ENCODE measurements around the gene RBM5.

Gene RBM5

GRCh38 chr3:50139718-50140423 lies 51.2 kb downstream of the RBM5 start:
- DNase-seq (ENCODE audit: low spot score in 2 of 2) (no peak), ATAC-seq (ENCODE audit: low read depth) (no peak)
- H3K27ac Mint-ChIP-seq: no peak overlapping the region
- no peaks in the 10 kb centered on the region for H3K36me3 Mint-ChIP-seq
- peaks cover 11% of the 10 kb centered on the region for H3K27me3 Mint-ChIP-seq
- H3K9me3 Mint-ChIP-seq: no peaks in the 10 kb centered on the region
- H3K4me1 Mint-ChIP-seq: peaks cover 11% of the 10 kb centered on the region
- H3K4me3 Mint-ChIP-seq: no peak overlapping the region

- H3K4me1 Mint-ChIP-seq: peaks cover 11% of the 10 kb centered on the region
- peak; percentile 35 for ATAC-seq (ENCODE audit: low read depth)
- H3K27ac Mint-ChIP-seq: no peak overlapping the region
- H3K36me3 Mint-ChIP-seq: no peaks in the 10 kb centered on the region
- no peak overlapping the region for H3K4me3 Mint-ChIP-seq
- no peaks in the 10 kb centered on the region for H3K9me3 Mint-ChIP-seq
- H3K27me3 Mint-ChIP-seq: peaks cover 14% of the 10 kb centered on the region
- no peak for DNase-seq (ENCODE audit: low spot score in 2 of 2)
These were observed 52.3 kb downstream of the RBM5 start for GRCh38 chr3:50140990-50141389.

GRCh38 chr3:50146316-50146901 lies 57.7 kb downstream of the RBM5 start:
- H3K9me3 Mint-ChIP-seq: no peaks in the 10 kb centered on the region
- ATAC-seq (ENCODE audit: low read depth): no peak
- no peak for DNase-seq (ENCODE audit: low spot score in 2 of 2)
- H3K27me3 Mint-ChIP-seq: peaks cover 18% of the 10 kb centered on the region
- H3K4me1 Mint-ChIP-seq: peaks cover 2% of the 10 kb centered on the region
- no peaks in the 10 kb centered on the region for H3K36me3 Mint-ChIP-seq
- no peak overlapping the region for H3K4me3 Mint-ChIP-seq
- H3K27ac Mint-ChIP-seq: no peak overlapping the region

GRCh38 chr3:50147016-50147415 lies 58.3 kb downstream of the RBM5 start:
- DNase-seq (ENCODE audit: low spot score in 2 of 2) (no peak), ATAC-seq (ENCODE audit: low read depth) (no peak)
- Mint-ChIP-seq H3K4me1 (peaks cover 2% of the 10 kb centered on the region), H3K27me3 (peaks cover 17% of the 10 kb centered on the region), H3K9me3 (no peaks in the 10 kb centered on the region), H3K36me3 (no peaks in the 10 kb centered on the region), H3K27ac (no peak overlapping the region), H3K4me3 (no peak overlapping the region)

GRCh38 chr3:50147447-50147846 lies 58.7 kb downstream of the RBM5 start:
- no peak for ATAC-seq (ENCODE audit: low read depth)
- no peak for DNase-seq (ENCODE audit: low spot score in 2 of 2)
- no peak overlapping the region for H3K27ac Mint-ChIP-seq
- peaks cover 17% of the 10 kb centered on the region for H3K27me3 Mint-ChIP-seq
- H3K36me3 Mint-ChIP-seq: no peaks in the 10 kb centered on the region
- no peaks in the 10 kb centered on the region for H3K9me3 Mint-ChIP-seq
- H3K4me1 Mint-ChIP-seq: no peaks in the 10 kb centered on the region
- no peak overlapping the region for H3K4me3 Mint-ChIP-seq

- no peaks in the 10 kb centered on the region for H3K36me3 Mint-ChIP-seq
- no peak overlapping the region for H3K4me3 Mint-ChIP-seq
- H3K9me3 Mint-ChIP-seq: no peaks in the 10 kb centered on the region
- H3K4me1 Mint-ChIP-seq: no peaks in the 10 kb centered on the region
- no peak overlapping the region for H3K27ac Mint-ChIP-seq
- H3K27me3 Mint-ChIP-seq: peaks cover 16% of the 10 kb centered on the region
- ATAC-seq (ENCODE audit: low read depth) (no peak), DNase-seq (ENCODE audit: low spot score in 2 of 2) (no peak)
These were observed 59.1 kb downstream of the RBM5 start for GRCh38 chr3:50147861-50148260.

- no peak overlapping the region for H3K4me3 Mint-ChIP-seq
- H3K4me1 Mint-ChIP-seq: peaks cover 12% of the 10 kb centered on the region
- H3K9me3 Mint-ChIP-seq: no peaks in the 10 kb centered on the region
- DNase-seq (ENCODE audit: low spot score in 2 of 2): no peak
- H3K27ac Mint-ChIP-seq: no peak overlapping the region
- peaks cover 21% of the 10 kb centered on the region for H3K27me3 Mint-ChIP-seq
- ATAC-seq (ENCODE audit: low read depth): no peak
- H3K36me3 Mint-ChIP-seq: no peaks in the 10 kb centered on the region
These were observed 61.7 kb downstream of the RBM5 start for GRCh38 chr3:50150404-50150750.

GRCh38 chr3:50150863-50151686 lies 62.4 kb downstream of the RBM5 start:
- peaks cover 26% of the 10 kb centered on the region for H3K27me3 Mint-ChIP-seq
- H3K4me3 Mint-ChIP-seq: no peak overlapping the region
- no peak overlapping the region for H3K27ac Mint-ChIP-seq
- no peaks in the 10 kb centered on the region for H3K36me3 Mint-ChIP-seq
- no peak for DNase-seq (ENCODE audit: low spot score in 2 of 2)
- ATAC-seq (ENCODE audit: low read depth): no peak
- H3K9me3 Mint-ChIP-seq: no peaks in the 10 kb centered on the region
- peaks cover 16% of the 10 kb centered on the region for H3K4me1 Mint-ChIP-seq

- H3K4me3 Mint-ChIP-seq: no peak overlapping the region
These were observed 63.0 kb downstream of the RBM5 start for GRCh38 chr3:50151728-50152127.

GRCh38 chr3:50153782-50154475 lies 65.2 kb downstream of the RBM5 start:
- DNase-seq (ENCODE audit: low spot score in 2 of 2): no peak
- peaks cover 25% of the 10 kb centered on the region for H3K27me3 Mint-ChIP-seq
- ATAC-seq (ENCODE audit: low read depth): no peak

More at GRCh38 chr3:50151728-50152127, 63.0 kb downstream of the RBM5 start:
- DNase-seq (ENCODE audit: low spot score in 2 of 2) (no peak), ATAC-seq (ENCODE audit: low read depth) (no peak)
- H3K4me1 Mint-ChIP-seq: peaks cover 16% of the 10 kb centered on the region
- H3K36me3 Mint-ChIP-seq: no peaks in the 10 kb centered on the region
- no peaks in the 10 kb centered on the region for H3K9me3 Mint-ChIP-seq
- H3K27ac Mint-ChIP-seq: no peak overlapping the region
- peaks cover 24% of the 10 kb centered on the region for H3K27me3 Mint-ChIP-seq

GRCh38 chr3:50154476-50154839 lies 65.7 kb downstream of the RBM5 start:
- no peaks in the 10 kb centered on the region for H3K36me3 Mint-ChIP-seq
- H3K9me3 Mint-ChIP-seq: no peaks in the 10 kb centered on the region
- H3K4me3 Mint-ChIP-seq: peak overlapping the region; percentile 86
- ATAC-seq (ENCODE audit: low read depth): peak; percentile 43
- peaks cover 16% of the 10 kb centered on the region for H3K4me1 Mint-ChIP-seq
- DNase-seq (ENCODE audit: low spot score in 2 of 2): peak in 1 of 2 donors; percentile 58
- peaks cover 26% of the 10 kb centered on the region for H3K27me3 Mint-ChIP-seq
- no peak overlapping the region for H3K27ac Mint-ChIP-seq

More at GRCh38 chr3:50153782-50154475, 65.2 kb downstream of the RBM5 start:
- H3K36me3 Mint-ChIP-seq: no peaks in the 10 kb centered on the region
- H3K4me3 Mint-ChIP-seq: peak overlapping the region; percentile 86
- peaks cover 16% of the 10 kb centered on the region for H3K4me1 Mint-ChIP-seq
- H3K27ac Mint-ChIP-seq: no peak overlapping the region
- H3K9me3 Mint-ChIP-seq: no peaks in the 10 kb centered on the region

GRCh38 chr3:50154840-50155490 lies 66.2 kb downstream of the RBM5 start, which contains the start of gene SEMA3F:
SEMA3F (plus strand) TSS chr3:50155324; CDS start chr3:50159623, 4,299 bp downstream.
- H3K4me3 Mint-ChIP-seq: peak within 1 kb of the TSS; percentile 86
- H3K4me1 Mint-ChIP-seq: peaks cover 16% of the 10 kb centered on the region
- no peaks in the 10 kb centered on the region for H3K36me3 Mint-ChIP-seq
- peaks cover 26% of the 10 kb centered on the region for H3K27me3 Mint-ChIP-seq
- no peaks in the 10 kb centered on the region for H3K9me3 Mint-ChIP-seq
- no peak within 1 kb of the TSS for H3K27ac Mint-ChIP-seq
- peak; percentile 91 for ATAC-seq (ENCODE audit: low read depth)
- peak; percentile 57 to 62 for DNase-seq (ENCODE audit: low spot score in 2 of 2)

GRCh38 chr3:50155491-50155878 lies 66.8 kb downstream of the RBM5 start:
- H3K4me1 Mint-ChIP-seq: peaks cover 16% of the 10 kb centered on the region
- H3K27me3 Mint-ChIP-seq: peaks cover 24% of the 10 kb centered on the region
- DNase-seq (ENCODE audit: low spot score in 2 of 2): peak in 1 of 2 donors; percentile 32
- no peak overlapping the region for H3K27ac Mint-ChIP-seq
- H3K36me3 Mint-ChIP-seq: no peaks in the 10 kb centered on the region
- no peaks in the 10 kb centered on the region for H3K9me3 Mint-ChIP-seq
- H3K4me3 Mint-ChIP-seq: peak overlapping the region; percentile 76
- ATAC-seq (ENCODE audit: low read depth): no peak

Data from memory B cell (primary cell).